K562 (cell line): ENCODE data around the gene CFD. TPM values are rescaled to one million over a fixed set of nuclear protein-coding genes. Genes with fewer than 3 reads are reported as not detected.
A peak's percentile ranks its signal among the peaks of the same experiment; 100 is the strongest.

Experiments used
- ATAC-seq: fragments of 200-7000 bp; cut with Tn5 transposase; 3 replicates; pipeline ENCODE4 v1.9.1; 2020; ENCODE audit warnings: moderate library complexity
- BruUV-seq: library from RNA; stranded (reverse); fragments of 400-500 nt; replicated peaks from 2 replicates; lab custom pipeline; 2021; lab: Mats Ljungman, UMichigan
- CTCF ChIA-PET: fragments of 300-600 bp; formaldehyde crosslinking; extraction: SDS; loops from one replicate; lab custom pipeline; 2021; ENCODE audit warnings: low intra/inter-chr PET ratio; lab: Yijun Ruan, JAX
- POLR2A ChIA-PET: fragments of 300-600, 350-650 bp; sonication (Branson Sonifier 250); formaldehyde crosslinking; extraction: SDS; loops from one replicate; lab custom pipeline; 2021; ENCODE audit warnings: antibody characterized with exemption, inconsistent platforms; lab: Yijun Ruan, JAX
- DNase-seq, 4 experiments: peaks; one replicate each; pipeline versions ENCODE4 v3.0.0 to v3.0.0-alpha.2; 2011 to 2018; ENCODE audit warnings: low spot score in 3 of 4, mixed read lengths in 3 of 4; ENCODE audit errors: extremely low read depth in 1 of 4
- FAIRE-seq: peaks from 2 replicates; lab custom pipeline; 2011; peaks lifted over from hg19 to GRCh38; lab: Jason Lieb, UNC
- H2AFZ ChIP-seq: 2 replicates; pipeline ENCODE4 v1.6.0; 2011; ENCODE audit warnings: low read depth, low read length, control low read depth, inconsistent platforms
- H3K27ac ChIP-seq: fragments of 200-600 bp; 3 replicates; pipeline ENCODE4 v1.8.0; 2011; ENCODE audit warnings: low read depth, mild to moderate bottlenecking, control low read depth, inconsistent platforms, low read length, moderate library complexity, mixed read lengths; ENCODE audit errors: extremely low read depth
- H3K27me3 ChIP-seq, 2 experiments: fragments of 300-600 bp in 1 of 2; 2 replicates in 1 of 2; 3 replicates in 1 of 2; pipeline versions ENCODE4 v1.6.0 to v1.8.0; 2011; ENCODE audit warnings: inconsistent platforms in 2 of 2, low read length in 2 of 2, mild to moderate bottlenecking in 1 of 2, mixed read lengths in 1 of 2, moderate library complexity in 1 of 2; ENCODE audit not compliant: control insufficient read depth in 2 of 2, insufficient read depth in 2 of 2
- H3K36me3 ChIP-seq: fragments of 300-600 bp; 3 replicates; pipeline ENCODE4 v1.8.0; 2011; ENCODE audit warnings: mild to moderate bottlenecking, low read length, inconsistent platforms; ENCODE audit not compliant: control insufficient read depth, insufficient read depth
- H3K4me1 ChIP-seq, 2 experiments: fragments of 200-600 bp in 1 of 2; replicated peaks in 1 of 2; 2 replicates in 1 of 2; 3 replicates in 1 of 2; pipeline versions ENCODE4 v1.5.1 to v1.8.0; 2011; ENCODE audit warnings: inconsistent platforms in 2 of 2, low read length in 2 of 2, mild to moderate bottlenecking in 1 of 2, mixed read lengths in 1 of 2, moderate library complexity in 1 of 2; ENCODE audit not compliant: control insufficient read depth in 2 of 2, insufficient read depth in 2 of 2
- H3K4me2 ChIP-seq: 2 replicates; pipeline ENCODE4 v1.6.1; 2011; ENCODE audit warnings: low read length, control low read depth, inconsistent platforms, mixed read lengths; ENCODE audit not compliant: insufficient read depth
- H3K4me3 ChIP-seq: fragments of 200-600 bp; sonication (generic), shearing (Covaris generic); 2 replicates; pipeline ENCODE4 v1.5.1; 2016; ENCODE audit warnings: control low read depth, inconsistent platforms
- H3K79me2 ChIP-seq: fragments of 200-600 bp; 3 replicates; pipeline ENCODE4 v1.8.0; 2011; ENCODE audit warnings: low read length, inconsistent platforms; ENCODE audit not compliant: control insufficient read depth, insufficient read depth
- H3K9ac ChIP-seq, 2 experiments: 2 replicates each; pipeline versions ENCODE4 v1.6.0 to v1.6.1; 2011; ENCODE audit warnings: low read depth in 2 of 2, low read length in 2 of 2, control low read depth in 1 of 2, inconsistent platforms in 1 of 2, mild to moderate bottlenecking in 1 of 2, mixed read lengths in 1 of 2; ENCODE audit not compliant: insufficient read depth in 1 of 2
- H3K9me1 ChIP-seq: one replicate; pipeline ENCODE4 v1.6.0; 2011; ENCODE audit warnings: inconsistent platforms, mild to moderate bottlenecking, low read length, moderate library complexity; ENCODE audit not compliant: control insufficient read depth, insufficient read depth
- H3K9me3 ChIP-seq: replicated peaks from 2 replicates; pipeline ENCODE4 v1.5.1; 2011; ENCODE audit warnings: low read depth, low read length, inconsistent platforms; ENCODE audit not compliant: control insufficient read depth, insufficient read depth
- H4K20me1 ChIP-seq: replicated peaks from 2 replicates; pipeline ENCODE4 v1.6.1; 2011; ENCODE audit warnings: low read length, inconsistent platforms, mixed read lengths; ENCODE audit not compliant: control insufficient read depth, insufficient read depth
- BRF2 ChIP-seq: IDR thresholded peaks from 3 replicates; pipeline ENCODE4 v1.6.1; 2011; ENCODE audit warnings: borderline replicate concordance, mild to moderate bottlenecking; ENCODE audit not compliant: insufficient read length, insufficient read depth
- CAMTA2 ChIP-seq: fragments of 250-450 bp; sonication (Bioruptor Pico); conservative IDR thresholded peaks from 2 replicates; pipeline ENCODE4 v1.5.1; 2022
- DNMT1 ChIP-seq: fragments of 450-650 bp; IDR thresholded peaks from 2 replicates; pipeline ENCODE4 v1.6.1; 2016; ENCODE audit warnings: antibody characterized with exemption, mild to moderate bottlenecking
- ELK3 ChIP-seq: fragments of 450-650 bp; formaldehyde crosslinking; IDR thresholded peaks from 2 replicates; pipeline ENCODE4 v1.4.0; 2020; ENCODE audit warnings: mild to moderate bottlenecking
- HDAC1 ChIP-seq, 2 experiments: fragments of 450-650 bp; IDR thresholded peaks; 2 replicates each; pipeline ENCODE4 v1.6.1; 2016 to 2017; ENCODE audit warnings: inconsistent platforms in 1 of 2, mild to moderate bottlenecking in 1 of 2, moderate library complexity in 1 of 2
- MLLT1 ChIP-seq, 2 experiments: fragments of 450-650 bp; IDR thresholded peaks; 2 replicates each; pipeline ENCODE4 v1.6.1; 2016
- ZNF232 ChIP-seq: sonication (generic); formaldehyde crosslinking; IDR thresholded peaks from 2 replicates; pipeline ENCODE4 v1.8.0; 2022; ENCODE audit warnings: mild to moderate bottlenecking, missing genetic modification reagents
- ZNF354B ChIP-seq: fragments of 250-450 bp; sonication (Bioruptor Pico); IDR thresholded peaks from 2 replicates; pipeline ENCODE4 v1.4.0; 2020
- ZNF785 ChIP-seq: fragments of 250-450 bp; sonication (Bioruptor Pico); IDR thresholded peaks from 2 replicates; pipeline ENCODE4 v1.4.0; 2020; ENCODE audit warnings: mild to moderate bottlenecking
- WGBS: fragments of 100-300 bp; shearing (Covaris generic); methylation state at CpG from one replicate; pipeline ENCODE4 v1.1.6; 2016; ENCODE audit warnings: low coverage, mixed read lengths; ENCODE audit not compliant: insufficient coverage; ENCODE audit errors: missing lambda C conversion rate; 5-methylcytosine and 5-hydroxymethylcytosine counted together
- in situ Hi-C: fragments of 300-500 bp; cut with MboI; formaldehyde crosslinking; loops from 4 replicates; pipeline ENCODE4 v1.15.0; 2018; ENCODE audit warnings: inconsistent platforms, mixed read lengths
- intact Hi-C: fragments of 100-400 bp; cut with micrococcal nuclease; formaldehyde crosslinking; loops from 2 replicates; pipeline ENCODE4 v1.14.2; 2022
- polyA plus RNA-seq, 8 experiments: library from polyadenylated mRNA; depleted of rRNA in 4 of 8; stranded (reverse) in 5 of 8; unstranded in 3 of 8; fragments of >200 nt; fragmentation: Nextera tagmentation in 2 of 8; fragmentation: Illumina TruSeq in 1 of 8; extraction: Ambion mirVana in 2 of 8; extraction: Trizol in 1 of 8; gene quantifications; 2 replicates each; pipeline versions ENCODE4 v1.2.1 to v1.2.3, GENCODE V29; 2011 to 2014; ENCODE audit warnings: inconsistent platforms in 1 of 8, missing spikeins in 1 of 8
- total RNA-seq, 7 experiments: library from RNA; depleted of rRNA in 6 of 7; stranded (reverse); fragments of >200 nt in 6 of 7; fragmentation: Illumina TruSeq in 2 of 7; extraction: Trizol in 2 of 7; gene quantifications; 2 replicates each; pipeline versions ENCODE4 v1.2.1 to v1.2.3, GENCODE V29; 2011 to 2021; ENCODE audit warnings: low replicate concordance in 1 of 7
- TF ChIP-seq, protein P1 (sequence below): fragments of 250-450 bp; sonication (Bioruptor Pico); IDR thresholded peaks from 2 replicates; pipeline ENCODE4 v1.5.0; 2021
- TF ChIP-seq, protein P2 (sequence below): sonication (generic); formaldehyde crosslinking; IDR thresholded peaks from 2 replicates; pipeline ENCODE4 v1.8.1; 2023; ENCODE audit warnings: mild to moderate bottlenecking, missing genetic modification reagents
- TF ChIP-seq, protein P3 (sequence below), 3 experiments: fragments of 200-800 bp in 1 of 3; fragments of 250-450 bp in 1 of 3; fragments of 450-650 bp in 1 of 3; sonication (Bioruptor Pico) in 1 of 3; sonication (Bioruptor generic) in 1 of 3; formaldehyde crosslinking in 1 of 3; IDR thresholded peaks; 2 replicates each; pipeline versions ENCODE4 v1.6.1 to v1.8.0; 2016 to 2022; ENCODE audit warnings: mild to moderate bottlenecking in 2 of 3, missing genetic modification characterization in 2 of 3, missing compliant biosample characterization in 1 of 3, moderate library complexity in 1 of 3

The CFD gene
- total and polyA plus RNA-seq, 9 of the 15 experiments (the other 6 are each of a cell fraction or from before 2014, with no cell fraction given): 0.52 to 59.4 (median 7.6) TPM

GRCh38 chr19:816500-816857 lies 43.0 kb upstream of the CFD start:
- Histone ChIP-seq H3K9me3 (peaks cover 3% of the 10 kb centered on the region), H3K9me1 (no peaks in the 10 kb centered on the region), H3K9ac (no peak overlapping the region), H3K79me2 (peaks cover 12% of the 10 kb centered on the region; the same call in 2 of the 3 replicates), H3K4me1 (peaks cover 0 to 51% of the 10 kb centered on the region in 2 experiments; a peak in 3 of 5 replicates), H2AFZ (no peak overlapping the region), H3K27ac (no peak overlapping the region), H3K36me3 (peaks cover 37% of the 10 kb centered on the region), H3K4me2 (no peak overlapping the region), H3K27me3 (no peaks in the 10 kb centered on the region), H3K4me3 (no peak overlapping the region), H4K20me1 (no peaks in the 10 kb centered on the region)
- ATAC-seq (no peak), DNase-seq (no peak), FAIRE-seq (no peak)
- in situ Hi-C loops (no loop called here), intact Hi-C loops (no loop called here)
- no TSS peak for BruUV-seq
- WGBS: 80% methylated on average over 2 of the region's 2 CpGs
- ChIA-PET CTCF (no interaction called here), POLR2A (no interaction called here)
- TF ChIP-seq ZNF785 (CRISPR knock-in tag) (no peak), ELK3 (CRISPR knock-in tag) (no peak), ZNF232 (no peak), BRF2 (no peak), MLLT1 (IDR thresholded peaks at IDR 0.05) (peak in 1 of 2 experiments; percentile 92; a peak in 2 of 4 replicates), CAMTA2 (CRISPR knock-in tag) (no peak), HDAC1 (IDR thresholded peaks at IDR 0.05) (0 out of 4 replicates have a peak, but pooled peaks of 1 of the 2 experiments have one; percentile 16), DNMT1 (no peak), ZNF354B (no peak)
- TF ChIP-seq, protein P1, sequence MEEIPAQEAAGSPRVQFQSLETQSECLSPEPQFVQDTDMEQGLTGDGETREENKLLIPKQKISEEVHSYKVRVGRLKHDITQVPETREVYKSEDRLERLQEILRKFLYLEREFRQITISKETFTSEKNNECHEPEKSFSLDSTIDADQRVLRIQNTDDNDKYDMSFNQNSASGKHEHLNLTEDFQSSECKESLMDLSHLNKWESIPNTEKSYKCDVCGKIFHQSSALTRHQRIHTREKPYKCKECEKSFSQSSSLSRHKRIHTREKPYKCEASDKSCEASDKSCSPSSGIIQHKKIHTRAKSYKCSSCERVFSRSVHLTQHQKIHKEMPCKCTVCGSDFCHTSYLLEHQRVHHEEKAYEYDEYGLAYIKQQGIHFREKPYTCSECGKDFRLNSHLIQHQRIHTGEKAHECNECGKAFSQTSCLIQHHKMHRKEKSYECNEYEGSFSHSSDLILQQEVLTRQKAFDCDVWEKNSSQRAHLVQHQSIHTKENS: no peak
- TF ChIP-seq, protein P2, sequence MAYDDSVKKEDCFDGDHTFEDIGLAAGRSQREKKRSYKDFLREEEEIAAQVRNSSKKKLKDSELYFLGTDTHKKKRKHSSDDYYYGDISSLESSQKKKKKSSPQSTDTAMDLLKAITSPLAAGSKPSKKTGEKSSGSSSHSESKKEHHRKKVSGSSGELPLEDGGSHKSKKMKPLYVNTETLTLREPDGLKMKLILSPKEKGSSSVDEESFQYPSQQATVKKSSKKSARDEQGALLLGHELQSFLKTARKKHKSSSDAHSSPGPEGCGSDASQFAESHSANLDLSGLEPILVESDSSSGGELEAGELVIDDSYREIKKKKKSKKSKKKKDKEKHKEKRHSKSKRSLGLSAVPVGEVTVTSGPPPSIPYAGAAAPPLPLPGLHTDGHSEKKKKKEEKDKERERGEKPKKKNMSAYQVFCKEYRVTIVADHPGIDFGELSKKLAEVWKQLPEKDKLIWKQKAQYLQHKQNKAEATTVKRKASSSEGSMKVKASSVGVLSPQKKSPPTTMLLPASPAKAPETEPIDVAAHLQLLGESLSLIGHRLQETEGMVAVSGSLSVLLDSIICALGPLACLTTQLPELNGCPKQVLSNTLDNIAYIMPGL: no peak
- TF ChIP-seq, protein P3, sequence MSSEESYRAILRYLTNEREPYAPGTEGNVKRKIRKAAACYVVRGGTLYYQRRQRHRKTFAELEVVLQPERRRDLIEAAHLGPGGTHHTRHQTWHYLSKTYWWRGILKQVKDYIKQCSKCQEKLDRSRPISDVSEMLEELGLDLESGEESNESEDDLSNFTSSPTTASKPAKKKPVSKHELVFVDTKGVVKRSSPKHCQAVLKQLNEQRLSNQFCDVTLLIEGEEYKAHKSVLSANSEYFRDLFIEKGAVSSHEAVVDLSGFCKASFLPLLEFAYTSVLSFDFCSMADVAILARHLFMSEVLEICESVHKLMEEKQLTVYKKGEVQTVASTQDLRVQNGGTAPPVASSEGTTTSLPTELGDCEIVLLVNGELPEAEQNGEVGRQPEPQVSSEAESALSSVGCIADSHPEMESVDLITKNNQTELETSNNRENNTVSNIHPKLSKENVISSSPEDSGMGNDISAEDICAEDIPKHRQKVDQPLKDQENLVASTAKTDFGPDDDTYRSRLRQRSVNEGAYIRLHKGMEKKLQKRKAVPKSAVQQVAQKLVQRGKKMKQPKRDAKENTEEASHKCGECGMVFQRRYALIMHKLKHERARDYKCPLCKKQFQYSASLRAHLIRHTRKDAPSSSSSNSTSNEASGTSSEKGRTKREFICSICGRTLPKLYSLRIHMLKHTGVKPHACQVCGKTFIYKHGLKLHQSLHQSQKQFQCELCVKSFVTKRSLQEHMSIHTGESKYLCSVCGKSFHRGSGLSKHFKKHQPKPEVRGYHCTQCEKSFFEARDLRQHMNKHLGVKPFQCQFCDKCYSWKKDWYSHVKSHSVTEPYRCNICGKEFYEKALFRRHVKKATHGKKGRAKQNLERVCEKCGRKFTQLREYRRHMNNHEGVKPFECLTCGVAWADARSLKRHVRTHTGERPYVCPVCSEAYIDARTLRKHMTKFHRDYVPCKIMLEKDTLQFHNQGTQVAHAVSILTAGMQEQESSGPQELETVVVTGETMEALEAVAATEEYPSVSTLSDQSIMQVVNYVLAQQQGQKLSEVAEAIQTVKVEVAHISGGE (CRISPR knock-in tag; IDR thresholded peaks at IDR 0.05): no peak
